Measurements from ENCODE around the gene ATP8A1.
"Not testable (repeated sequence)": the region's sequence is repeated elsewhere in the genome, so short reads cannot be mapped to it uniquely, and the experiment has no call there.

ATP8A1 gene

DNA sequence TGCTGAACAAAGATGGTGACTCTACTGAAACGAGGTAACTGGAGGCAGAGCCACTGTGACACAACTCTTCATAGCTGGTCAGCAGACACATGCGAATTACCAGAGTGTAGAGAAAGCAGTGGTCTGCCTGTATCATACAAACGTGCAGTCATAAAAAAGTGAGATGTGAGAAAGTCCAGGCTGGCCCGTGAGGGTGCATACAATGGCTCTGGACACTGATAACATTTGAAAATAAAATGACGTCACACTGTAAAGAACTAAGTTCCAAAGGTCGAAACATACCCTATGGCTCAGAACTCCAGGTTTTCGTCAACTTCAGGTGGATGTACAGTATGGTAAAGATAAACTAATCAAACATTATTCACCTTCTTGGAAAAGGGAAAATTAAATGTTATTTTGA, 163.9 kb downstream of the ATP8A1 start:
- in situ Hi-C loops (cut with HindIII; ENCODE audit: low pct_unique_long_range_greater_than_20kb, low sequenced_read_pairs), result no loop called here
- no peak for DNase-seq (ENCODE audit: low read depth in 1 of 2, low spot score in 1 of 2)
- no peak for TF ChIP-seq JUND (IDR thresholded peaks at IDR 0.05; ENCODE audit: low read depth)

DNA sequence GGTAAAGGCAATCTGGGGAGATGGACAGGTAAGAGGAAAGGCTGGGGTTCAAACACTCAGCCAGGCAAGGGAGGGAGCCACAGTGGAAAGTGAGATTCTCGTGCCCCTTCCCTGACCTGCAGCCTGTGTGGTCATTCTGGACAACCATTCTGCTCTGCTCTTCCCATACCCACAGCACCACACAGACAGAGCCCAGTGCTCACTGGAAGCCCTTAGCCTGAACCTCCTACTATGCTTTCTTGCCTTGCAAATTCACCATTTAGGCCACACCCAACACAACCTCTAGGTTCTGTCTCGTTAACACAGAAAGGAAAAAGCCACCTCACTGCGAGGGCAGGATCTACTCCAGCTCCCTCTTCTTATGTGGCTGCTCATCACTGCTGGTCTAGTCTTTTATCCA, 166.9 kb downstream of the ATP8A1 start:
- TF ChIP-seq JUND (IDR thresholded peaks at IDR 0.05; ENCODE audit: low read depth), result no peak
- in situ Hi-C loops (cut with HindIII; ENCODE audit: low pct_unique_long_range_greater_than_20kb, low sequenced_read_pairs), result no loop called here
- no peak for DNase-seq (ENCODE audit: low read depth in 1 of 2, low spot score in 1 of 2)

GRCh38 chr4:42489095-42489494, 167.8 kb downstream of the ATP8A1 start:
- TF ChIP-seq JUND (IDR thresholded peaks at IDR 0.05; ENCODE audit: low read depth), result no peak
- DNase-seq (ENCODE audit: low read depth in 1 of 2, low spot score in 1 of 2), result no peak
- in situ Hi-C loops (cut with HindIII; ENCODE audit: low pct_unique_long_range_greater_than_20kb, low sequenced_read_pairs), result no loop called here

GRCh38 chr4:42488554-42488953, 168.4 kb downstream of the ATP8A1 start:
- in situ Hi-C loops (cut with HindIII; ENCODE audit: low pct_unique_long_range_greater_than_20kb, low sequenced_read_pairs), result no loop called here
- no peak for DNase-seq (ENCODE audit: low read depth in 1 of 2, low spot score in 1 of 2)
- no peak for TF ChIP-seq JUND (IDR thresholded peaks at IDR 0.05; ENCODE audit: low read depth)

DNA sequence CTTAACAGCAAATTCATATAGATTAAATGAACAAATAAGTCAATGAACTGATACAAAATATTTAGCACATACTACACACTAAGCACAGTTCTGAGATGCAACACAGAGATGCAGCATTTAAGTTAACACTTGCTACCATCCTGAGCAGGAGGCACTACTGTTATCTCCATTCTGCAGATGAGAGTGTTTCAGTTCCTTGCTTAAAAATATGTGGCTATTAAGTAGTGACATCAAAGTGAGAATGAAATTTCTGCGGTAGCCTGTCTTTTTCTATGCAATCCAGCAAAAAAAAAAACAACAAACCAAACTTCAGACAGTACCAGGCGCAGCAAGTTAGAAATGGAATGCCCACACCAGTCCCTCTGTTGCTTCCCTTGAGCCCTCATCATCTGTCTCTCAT, 168.8 kb downstream of the ATP8A1 start:
- no peak for DNase-seq (ENCODE audit: low read depth in 1 of 2, low spot score in 1 of 2)
- no peak for TF ChIP-seq JUND (IDR thresholded peaks at IDR 0.05; ENCODE audit: low read depth)
- in situ Hi-C loops (cut with HindIII; ENCODE audit: low pct_unique_long_range_greater_than_20kb, low sequenced_read_pairs), result no loop called here

DNA sequence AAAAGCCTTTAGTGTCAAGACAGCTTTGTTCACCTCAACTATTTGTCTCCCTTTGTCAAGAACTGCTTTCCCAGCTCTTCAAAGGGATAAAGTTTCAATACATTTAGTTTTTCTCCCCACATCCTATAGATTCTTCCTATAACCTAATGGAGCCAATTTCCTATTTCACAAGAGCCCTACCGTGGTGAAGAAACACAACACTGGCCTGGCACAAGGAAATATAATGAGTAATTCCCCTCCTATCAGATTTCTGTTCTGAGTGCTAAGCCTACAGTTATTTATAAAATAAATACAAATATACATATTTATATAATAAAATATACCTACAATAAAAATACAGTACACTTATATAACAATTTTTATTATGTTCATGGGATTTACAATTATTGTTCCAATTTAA, 169.7 kb downstream of the ATP8A1 start:
- in situ Hi-C loops (cut with HindIII; ENCODE audit: low pct_unique_long_range_greater_than_20kb, low sequenced_read_pairs), result no loop called here
- no peak for TF ChIP-seq JUND (IDR thresholded peaks at IDR 0.05; ENCODE audit: low read depth)
- DNase-seq (ENCODE audit: low read depth in 1 of 2, low spot score in 1 of 2), result no peak

DNA sequence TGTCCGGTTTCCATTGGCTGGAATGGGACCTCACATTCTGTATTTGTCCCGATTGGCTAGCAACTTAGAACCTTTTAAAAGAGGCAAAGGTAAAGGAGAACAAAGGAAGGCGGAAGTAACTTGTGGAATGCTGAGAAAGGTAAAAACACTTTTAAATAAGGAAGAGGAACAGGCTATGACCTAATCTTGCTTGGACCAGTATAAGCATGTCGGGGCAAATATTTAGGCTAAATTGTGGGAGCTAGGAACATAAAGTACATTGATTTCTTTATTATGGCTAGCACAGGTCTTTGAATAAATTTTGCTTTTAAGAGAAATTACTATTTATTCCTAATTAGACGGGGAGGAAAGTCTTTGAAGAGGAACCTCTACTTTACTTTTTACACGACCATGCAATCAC, 170.7 kb downstream of the ATP8A1 start:
- in situ Hi-C loops (cut with HindIII; ENCODE audit: low pct_unique_long_range_greater_than_20kb, low sequenced_read_pairs); DNase-seq (ENCODE audit: low read depth in 1 of 2, low spot score in 1 of 2): not testable (repeated sequence)

GRCh38 chr4:42484630-42485029, 172.3 kb downstream of the ATP8A1 start:
- DNase-seq (ENCODE audit: low read depth in 1 of 2, low spot score in 1 of 2), result no peak
- TF ChIP-seq JUND (IDR thresholded peaks at IDR 0.05; ENCODE audit: low read depth), result no peak
- in situ Hi-C loops (cut with HindIII; ENCODE audit: low pct_unique_long_range_greater_than_20kb, low sequenced_read_pairs), result no loop called here

- no peak for TF ChIP-seq JUND (IDR thresholded peaks at IDR 0.05; ENCODE audit: low read depth)
- in situ Hi-C loops (cut with HindIII; ENCODE audit: low pct_unique_long_range_greater_than_20kb, low sequenced_read_pairs), result no loop called here
- no peak for DNase-seq (ENCODE audit: low read depth in 1 of 2, low spot score in 1 of 2)
Observed at GRCh38 chr4:42483426-42484379, 173.2 kb downstream of the ATP8A1 start.

DNA sequence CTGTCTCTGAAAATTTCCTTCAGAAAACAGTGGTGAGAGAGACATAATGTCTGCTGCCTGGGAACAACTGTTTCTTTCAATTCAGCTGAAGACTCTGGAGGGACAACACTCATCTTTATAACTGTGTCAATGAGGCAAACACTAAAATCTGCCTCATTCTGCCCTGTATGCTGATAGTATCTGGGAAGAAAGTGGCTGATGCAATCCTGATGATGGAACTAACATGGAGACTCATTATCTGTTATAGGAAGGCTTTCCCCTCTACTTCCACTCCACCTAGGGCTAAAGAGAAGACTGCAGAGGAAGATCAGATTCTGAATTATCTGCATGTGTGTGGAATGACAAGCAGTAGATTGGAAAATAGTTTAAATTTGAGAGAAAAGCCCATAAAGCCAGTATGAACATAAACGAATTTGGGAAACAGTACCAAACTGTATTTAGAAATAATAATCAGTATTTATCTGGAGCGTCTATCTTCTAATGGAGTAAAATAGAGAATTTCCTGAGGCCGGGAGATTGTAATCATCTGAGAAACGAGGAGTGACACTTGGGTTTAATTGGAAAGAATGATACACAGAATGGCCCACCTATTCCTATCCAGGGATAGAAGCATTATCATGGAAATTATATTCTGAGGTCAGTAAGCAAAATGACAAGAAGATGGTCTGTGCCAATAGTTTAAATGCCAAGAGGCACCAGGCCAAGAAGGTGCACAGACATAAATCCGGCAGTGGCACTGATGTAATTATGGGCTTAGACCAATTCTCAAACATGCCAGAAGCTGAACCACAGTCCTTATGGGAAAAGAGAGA, 174.2 kb downstream of the ATP8A1 start:
- DNase-seq (ENCODE audit: low read depth in 1 of 2, low spot score in 1 of 2), result no peak
- no peak for TF ChIP-seq JUND (IDR thresholded peaks at IDR 0.05; ENCODE audit: low read depth)
- in situ Hi-C loops (cut with HindIII; ENCODE audit: low pct_unique_long_range_greater_than_20kb, low sequenced_read_pairs), result no loop called here

DNA sequence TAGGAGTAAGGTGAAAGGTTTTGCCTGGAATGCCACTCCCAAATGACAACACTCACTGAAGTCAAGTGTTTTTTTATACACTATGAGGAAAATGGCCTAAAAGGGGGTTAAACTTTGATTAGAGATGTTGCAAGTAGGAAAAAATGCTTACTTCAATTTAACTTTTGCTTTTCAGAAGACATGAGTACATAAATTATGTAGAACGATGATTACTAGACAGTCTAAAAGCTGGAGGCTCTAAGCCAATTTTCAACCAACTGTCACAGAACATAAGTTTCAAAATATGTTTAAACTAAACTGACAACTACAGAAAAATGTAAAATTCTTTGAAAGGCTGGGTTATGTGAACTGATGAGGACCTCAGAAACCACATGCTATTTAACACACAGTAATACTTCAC, 176.2 kb downstream of the ATP8A1 start:
- in situ Hi-C loops (cut with HindIII; ENCODE audit: low pct_unique_long_range_greater_than_20kb, low sequenced_read_pairs), result no loop called here
- DNase-seq (ENCODE audit: low read depth in 1 of 2, low spot score in 1 of 2), result no peak
- TF ChIP-seq JUND (IDR thresholded peaks at IDR 0.05; ENCODE audit: low read depth), result no peak

DNA sequence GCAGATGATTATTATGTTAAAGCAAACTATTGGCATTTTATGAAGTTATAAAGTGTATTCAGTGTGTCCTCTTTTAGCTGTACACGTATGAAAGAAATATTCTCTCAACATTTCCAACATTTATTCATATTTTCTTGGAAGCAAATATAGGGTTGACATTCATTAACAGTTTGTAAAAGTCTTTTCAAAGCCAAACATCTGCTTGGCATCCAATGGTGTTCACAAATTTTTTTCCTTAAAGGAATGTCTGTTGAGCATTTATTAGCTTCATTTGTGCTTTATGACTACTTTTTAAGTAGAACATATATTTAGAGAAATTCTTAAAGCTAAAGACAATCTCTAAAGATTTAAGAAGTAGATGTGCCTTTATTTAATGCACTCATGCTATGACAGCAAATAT, 176.6 kb downstream of the ATP8A1 start:
- in situ Hi-C loops (cut with HindIII; ENCODE audit: low pct_unique_long_range_greater_than_20kb, low sequenced_read_pairs), result no loop called here
- TF ChIP-seq JUND (IDR thresholded peaks at IDR 0.05; ENCODE audit: low read depth), result no peak
- DNase-seq (ENCODE audit: low read depth in 1 of 2, low spot score in 1 of 2), result no peak

GRCh38 chr4:42478946-42479345, 178.0 kb downstream of the ATP8A1 start:
- DNase-seq (ENCODE audit: low read depth in 1 of 2, low spot score in 1 of 2), result no peak
- in situ Hi-C loops (cut with HindIII; ENCODE audit: low pct_unique_long_range_greater_than_20kb, low sequenced_read_pairs), result no loop called here
- no peak for TF ChIP-seq JUND (IDR thresholded peaks at IDR 0.05; ENCODE audit: low read depth)
